Endothelial cell of umbilical vein (primary cell): Measurements from ENCODE around the gene PGGHG. TPM values are rescaled to one million over a fixed set of nuclear protein-coding genes. Genes with fewer than 3 reads are reported as not detected.

Experiments used
- BruUV-seq: library from RNA; stranded (reverse); fragments of 400-500 nt; replicated peaks from 2 replicates; lab custom pipeline; 2021; lab: Mats Ljungman, UMichigan
- CTCF ChIA-PET: fragments of 300-600, 350-600 bp; sonication (Branson Sonifier 250); formaldehyde crosslinking; loops from one replicate; lab custom pipeline; 2021; ENCODE audit warnings: antibody characterized with exemption, inconsistent platforms; lab: Charles Lee
- POLR2A ChIA-PET: fragments of 300-600, 350-600 bp; sonication (Branson Sonifier 250); formaldehyde crosslinking; loops from one replicate; lab custom pipeline; 2021; ENCODE audit warnings: antibody characterized with exemption, inconsistent platforms; lab: Charles Lee
- DNase-seq: peaks from one replicate; pipeline ENCODE4 v3.0.0-alpha.2; 2011; ENCODE audit warnings: low read depth, low spot score
- FAIRE-seq: peaks from 2 replicates; lab custom pipeline; 2011; peaks lifted over from hg19 to GRCh38; lab: Jason Lieb, UNC
- H2AFZ ChIP-seq: 2 replicates; pipeline ENCODE4 v1.6.0; 2012; ENCODE audit warnings: low read depth, low read length, control low read depth, inconsistent platforms
- H3K27ac ChIP-seq: 2 replicates; pipeline ENCODE4 v1.5.1; 2011; ENCODE audit warnings: low read depth, mild to moderate bottlenecking, control low read depth, low read length, moderate library complexity; ENCODE audit not compliant: insufficient read depth
- H3K27me3 ChIP-seq, 2 experiments: 2 replicates each; pipeline versions ENCODE4 v1.6.0 to v1.6.1; 2011; ENCODE audit warnings: low read length in 2 of 2, mixed read lengths in 1 of 2; ENCODE audit not compliant: control insufficient read depth in 2 of 2, insufficient read depth in 2 of 2
- H3K36me3 ChIP-seq, 2 experiments: 2 replicates in 1 of 2; 3 replicates in 1 of 2; pipeline ENCODE4 v1.5.1; 2011; ENCODE audit warnings: low read length in 2 of 2, mild to moderate bottlenecking in 1 of 2, moderate library complexity in 1 of 2; ENCODE audit not compliant: control insufficient read depth in 2 of 2, insufficient read depth in 2 of 2; ENCODE audit errors: extremely low read depth in 1 of 2
- H3K4me1 ChIP-seq: 3 replicates; pipeline ENCODE4 v1.5.1; 2011; ENCODE audit warnings: mild to moderate bottlenecking, low read length; ENCODE audit not compliant: control insufficient read depth, insufficient read depth; ENCODE audit errors: extremely low read depth
- H3K4me2 ChIP-seq: 2 replicates; pipeline ENCODE4 v1.6.1; 2011; ENCODE audit warnings: low read length, control low read depth, mixed read lengths; ENCODE audit not compliant: insufficient read depth
- H3K4me3 ChIP-seq, 3 experiments: fragments of 200-600 bp in 1 of 3; sonication (generic), shearing (Covaris generic) in 1 of 3; replicated peaks in 1 of 3; 2 replicates each; pipeline ENCODE4 v1.5.1; 2011 to 2016; ENCODE audit warnings: control low read depth in 3 of 3, low read length in 3 of 3, mild to moderate bottlenecking in 2 of 3, inconsistent platforms in 1 of 3, low read depth in 1 of 3, moderate library complexity in 1 of 3; ENCODE audit not compliant: insufficient read depth in 1 of 3
- H3K79me2 ChIP-seq: 2 replicates; pipeline ENCODE4 v1.6.0; 2012; ENCODE audit warnings: low read length, inconsistent platforms; ENCODE audit not compliant: control insufficient read depth, insufficient read depth
- H3K9ac ChIP-seq: replicated peaks from 2 replicates; pipeline ENCODE3; 2011; ENCODE audit warnings: low read length, control low read depth; ENCODE audit not compliant: insufficient read depth; ENCODE audit errors: extremely low read depth
- H3K9me1 ChIP-seq: replicated peaks from 3 replicates; pipeline ENCODE4 v1.6.0; 2011; ENCODE audit warnings: mild to moderate bottlenecking, low read length; ENCODE audit not compliant: control insufficient read depth, insufficient read depth; ENCODE audit errors: extremely low read depth
- H3K9me3 ChIP-seq: replicated peaks from 2 replicates; pipeline ENCODE4 v1.5.1; 2012; ENCODE audit warnings: low read length, inconsistent platforms; ENCODE audit not compliant: control insufficient read depth, insufficient read depth
- H4K20me1 ChIP-seq: replicated peaks from 2 replicates; pipeline ENCODE3; 2011; ENCODE audit warnings: mild to moderate bottlenecking, low read length; ENCODE audit not compliant: control insufficient read depth, insufficient read depth; ENCODE audit errors: extremely low read depth
- CTCF ChIP-seq, 2 donors: IDR thresholded peaks; 1 replicate in 1 of 2; 2 replicates in 1 of 2; pipeline ENCODE4 v1.5.1; 2011; ENCODE audit warnings: low read length in 2 of 2, mild to moderate bottlenecking in 2 of 2, moderate library complexity in 2 of 2, control low read depth in 1 of 2, inconsistent platforms in 1 of 2, low read depth in 1 of 2; ENCODE audit not compliant: insufficient read depth in 1 of 2; ENCODE audit errors: extremely low read depth in 1 of 2
- EZH2 ChIP-seq: IDR thresholded peaks from 2 replicates; pipeline ENCODE4 v1.6.1; 2012; ENCODE audit warnings: borderline replicate concordance, low read depth, mild to moderate bottlenecking, moderate library complexity, low read length, inconsistent platforms; ENCODE audit not compliant: severe bottlenecking
- FOS ChIP-seq: IDR thresholded peaks from 2 replicates; pipeline ENCODE4 v1.6.1; 2011; ENCODE audit warnings: mild to moderate bottlenecking, low read length, moderate library complexity, borderline replicate concordance; ENCODE audit not compliant: insufficient read depth
- GATA2 ChIP-seq: IDR thresholded peaks from 2 replicates; pipeline ENCODE4 v1.7.0; 2011; ENCODE audit warnings: low read depth, mild to moderate bottlenecking, moderate library complexity, mixed read lengths, low read length; ENCODE audit not compliant: insufficient read length, insufficient read depth
- JUN ChIP-seq: IDR thresholded peaks from 2 replicates; pipeline ENCODE4 v1.6.1; 2011; ENCODE audit warnings: borderline replicate concordance, low read depth; ENCODE audit not compliant: insufficient read length, insufficient read depth
- MAX ChIP-seq: IDR thresholded peaks from 2 replicates; pipeline ENCODE4 v1.6.1; 2011; ENCODE audit not compliant: insufficient read depth, insufficient read length
- MYC ChIP-seq: IDR thresholded peaks from one replicate; pipeline ENCODE4 v1.6.1; 2011; ENCODE audit warnings: mild to moderate bottlenecking, low read depth, low read length
- POLR2A ChIP-seq: IDR thresholded peaks from 2 replicates; pipeline ENCODE4 v1.6.1; 2012; ENCODE audit warnings: low read depth, mild to moderate bottlenecking, control low read depth, low read length
- POLR2AphosphoS5 ChIP-seq: IDR thresholded peaks from 2 replicates; pipeline ENCODE4 v1.6.1; 2012; ENCODE audit warnings: low read depth, mild to moderate bottlenecking, control low read depth, low read length, moderate library complexity; ENCODE audit not compliant: insufficient read depth
- dilution Hi-C: fragments of 300-500 bp; cut with MboI; formaldehyde crosslinking; loops from one replicate; pipeline ENCODE4 v1.15.0; 2019; ENCODE audit warnings: low sequenced_read_pairs; ENCODE audit not compliant: extremely low pct_ligation_motif_present
- intact Hi-C: fragments of 100-400 bp; cut with micrococcal nuclease; formaldehyde crosslinking; loops from one replicate; pipeline ENCODE4 v1.10.0; 2022
- polyA plus RNA-seq, 4 experiments: library from polyadenylated mRNA; depleted of rRNA in 3 of 4; stranded (reverse) in 3 of 4; unstranded in 1 of 4; fragments of >200 nt; gene quantifications; 2 replicates each; pipeline versions ENCODE4 v1.2.1 to v1.2.3, GENCODE V29; 2011 to 2012; ENCODE audit warnings: missing spikeins in 1 of 4
- total RNA-seq: library from RNA; stranded (reverse); gene quantifications from 2 replicates; pipeline ENCODE4 v1.2.3, GENCODE V29; 2021

PGGHG gene
- total and polyA plus RNA-seq, 2 donors (not counting 3 experiments of a cell fraction or from before 2014, with no cell fraction given), result 31.6 to 42.4 TPM

- no peak overlapping the region for H3K27ac ChIP-seq
- no peaks in the 10 kb centered on the region for H3K4me1 ChIP-seq
- H3K4me2 ChIP-seq, result no peak overlapping the region
- no peak for TF ChIP-seq CTCF (IDR thresholded peaks at IDR 0.05; ENCODE audit: extremely low read depth in 1 of 2, insufficient read depth in 1 of 2, low read depth in 1 of 2, low read length in 2 of 2)
- TF ChIP-seq MAX, result no peak
- TF ChIP-seq POLR2A, result no peak
- TF ChIP-seq POLR2AphosphoS5, result no peak
- no peak for TF ChIP-seq JUN
- TF ChIP-seq FOS, result no peak
- no peak for TF ChIP-seq EZH2
- TF ChIP-seq GATA2, result no peak
- no peak for TF ChIP-seq MYC
- FAIRE-seq (no peak), DNase-seq (no peak)
- no peaks in the 10 kb centered on the region for H3K36me3 ChIP-seq
- no peak overlapping the region for H3K4me3 ChIP-seq
- no peaks in the 10 kb centered on the region for H4K20me1 ChIP-seq
- no TSS peak for BruUV-seq
- no peak overlapping the region for H2AFZ ChIP-seq
- no peaks in the 10 kb centered on the region for H3K9me1 ChIP-seq
- H3K79me2 ChIP-seq, result no peaks in the 10 kb centered on the region
- no peak overlapping the region for H3K9ac ChIP-seq
- peaks cover 11 to 12% of the 10 kb centered on the region in 2 experiments for H3K27me3 ChIP-seq
- dilution Hi-C loops, result no loop called here
- ChIA-PET CTCF (interaction anchor here (0.9 to 2.6 kb wide), 2 partner anchors 12 to 20 kb away, joined by 3 to 10 read pairs; no protein-coding TSS in a partner anchor), POLR2A (no interaction called here)
- intact Hi-C loops, result no loop called here
- H3K9me3 ChIP-seq, result no peaks in the 10 kb centered on the region
Observed at GRCh38 chr11:270451-271318, 18.2 kb upstream of the PGGHG start.
